ENCODE results near the gene SEC24D.

GRCh38 chr4:118761397-118762016, 74.4 kb downstream of the SEC24D start:
- TF ChIP-seq, protein P1, sequence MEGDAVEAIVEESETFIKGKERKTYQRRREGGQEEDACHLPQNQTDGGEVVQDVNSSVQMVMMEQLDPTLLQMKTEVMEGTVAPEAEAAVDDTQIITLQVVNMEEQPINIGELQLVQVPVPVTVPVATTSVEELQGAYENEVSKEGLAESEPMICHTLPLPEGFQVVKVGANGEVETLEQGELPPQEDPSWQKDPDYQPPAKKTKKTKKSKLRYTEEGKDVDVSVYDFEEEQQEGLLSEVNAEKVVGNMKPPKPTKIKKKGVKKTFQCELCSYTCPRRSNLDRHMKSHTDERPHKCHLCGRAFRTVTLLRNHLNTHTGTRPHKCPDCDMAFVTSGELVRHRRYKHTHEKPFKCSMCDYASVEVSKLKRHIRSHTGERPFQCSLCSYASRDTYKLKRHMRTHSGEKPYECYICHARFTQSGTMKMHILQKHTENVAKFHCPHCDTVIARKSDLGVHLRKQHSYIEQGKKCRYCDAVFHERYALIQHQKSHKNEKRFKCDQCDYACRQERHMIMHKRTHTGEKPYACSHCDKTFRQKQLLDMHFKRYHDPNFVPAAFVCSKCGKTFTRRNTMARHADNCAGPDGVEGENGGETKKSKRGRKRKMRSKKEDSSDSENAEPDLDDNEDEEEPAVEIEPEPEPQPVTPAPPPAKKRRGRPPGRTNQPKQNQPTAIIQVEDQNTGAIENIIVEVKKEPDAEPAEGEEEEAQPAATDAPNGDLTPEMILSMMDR (IDR thresholded peaks at IDR 0.05) = no peak
- TF ChIP-seq POLR2A (IDR thresholded peaks at IDR 0.05) = no peak

Data from heart left ventricle (tissue), 13 donors.